Stimulated activated CD8-positive, alpha-beta memory T cell treated with anti-CD3 and anti-CD28 coated beads, Interleukin-15, amount 100 ng/mL, for 48 hours (primary cell): Measurements from ENCODE around the gene MPZL2.

Experiments
- DNase-seq, 2 donors: peaks; one replicate each; pipeline ENCODE4 v3.0.0-alpha.2; 2020; ENCODE audit warnings: low read depth in 2 of 2

Gene MPZL2

GRCh38 chr11:118219244-118219643 lies 44.9 kb downstream of the MPZL2 start:
- DNase-seq = no peak

DNA sequence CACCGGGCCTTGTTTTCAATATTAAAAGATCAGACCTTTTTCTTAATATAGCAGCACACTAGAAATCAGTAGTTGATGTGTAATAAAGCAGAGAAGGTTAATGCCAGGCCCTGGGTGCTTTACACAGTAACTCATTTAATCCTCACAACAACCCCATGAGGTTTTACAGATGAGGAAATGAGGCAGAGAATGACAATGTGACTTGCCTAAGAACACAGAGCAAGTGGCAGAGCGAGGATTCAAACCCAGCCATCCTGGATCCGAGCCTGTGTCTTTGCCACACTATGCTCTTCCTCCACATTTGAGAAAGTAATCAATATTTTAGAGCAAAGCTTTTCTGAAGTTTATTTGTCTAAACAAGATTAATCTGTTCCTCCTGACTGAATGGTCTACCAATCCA lies 46.5 kb downstream of the MPZL2 start:
- no peak for DNase-seq

DNA sequence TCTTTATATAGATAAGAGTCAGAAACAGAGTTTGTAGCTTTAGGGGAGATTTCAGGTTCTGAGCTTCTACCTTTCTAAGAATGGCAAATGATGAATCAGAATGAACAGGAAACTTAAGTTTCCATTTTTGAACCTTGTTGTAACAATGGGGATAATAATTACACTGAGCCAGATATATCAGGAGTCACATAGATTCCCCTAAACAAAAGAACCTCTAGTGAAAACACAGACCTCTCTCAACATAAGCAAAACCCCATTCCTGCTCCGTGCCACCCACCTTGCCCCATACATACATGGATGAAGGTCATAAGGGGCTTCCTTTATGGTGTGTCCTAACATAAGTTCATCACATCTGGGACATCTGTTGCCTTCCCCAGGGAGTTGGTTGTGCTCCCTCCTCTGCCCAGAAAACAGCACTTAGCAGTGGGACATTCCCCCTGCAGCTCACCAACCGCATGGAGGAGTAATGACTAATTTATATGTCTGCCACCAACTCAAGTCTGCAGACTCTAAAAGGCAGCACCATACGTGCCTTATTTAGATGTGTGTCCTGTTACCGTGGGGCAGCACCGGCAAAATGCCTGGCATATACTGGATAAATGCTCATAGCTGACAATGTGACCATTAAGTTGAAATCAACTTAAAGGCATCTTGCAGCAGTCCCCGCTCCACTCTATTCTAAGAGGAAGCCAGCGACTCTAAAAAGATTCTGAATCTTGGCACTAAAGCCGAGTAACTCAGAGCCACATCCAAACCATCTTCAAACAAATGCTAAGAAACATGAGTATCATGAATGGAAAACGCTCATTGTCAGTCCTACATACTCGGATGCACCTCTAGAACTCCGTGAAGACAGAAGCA lies 47.2 kb downstream of the MPZL2 start:
- no peak for DNase-seq

DNA sequence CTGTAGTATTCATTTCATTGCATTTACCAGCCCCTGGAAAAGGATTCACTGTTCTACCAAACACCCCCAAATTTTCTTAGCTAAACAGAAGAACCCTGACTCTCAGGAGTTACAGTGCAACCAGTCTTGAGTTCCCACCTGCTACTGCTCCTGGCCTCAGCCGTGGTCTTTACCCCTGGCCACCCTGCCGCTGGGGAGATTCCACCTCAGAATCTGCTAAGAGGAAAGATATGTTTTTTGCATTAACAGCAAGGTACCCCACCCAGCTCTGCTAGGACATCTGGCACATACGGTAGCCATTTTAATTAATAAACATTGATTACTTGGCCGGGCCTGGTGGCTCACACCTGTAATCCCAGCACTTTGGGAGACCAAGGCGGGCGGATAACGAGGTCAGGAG lies 48.3 kb downstream of the MPZL2 start:
- no peak for DNase-seq

GRCh38 chr11:118215262-118215661 lies 48.8 kb downstream of the MPZL2 start:
- DNase-seq = no peak

GRCh38 chr11:118214210-118214914 lies 49.7 kb downstream of the MPZL2 start:
- no peak for DNase-seq

- DNase-seq = no peak
Measured at GRCh38 chr11:118213781-118214180, 50.3 kb downstream of the MPZL2 start.

- DNase-seq = no peak
Measured at GRCh38 chr11:118213201-118213600, 50.9 kb downstream of the MPZL2 start.

- DNase-seq = no peak
Measured at GRCh38 chr11:118212781-118213191, 51.3 kb downstream of the MPZL2 start.

GRCh38 chr11:118212131-118212725 lies 51.9 kb downstream of the MPZL2 start:
- no peak for DNase-seq

DNA sequence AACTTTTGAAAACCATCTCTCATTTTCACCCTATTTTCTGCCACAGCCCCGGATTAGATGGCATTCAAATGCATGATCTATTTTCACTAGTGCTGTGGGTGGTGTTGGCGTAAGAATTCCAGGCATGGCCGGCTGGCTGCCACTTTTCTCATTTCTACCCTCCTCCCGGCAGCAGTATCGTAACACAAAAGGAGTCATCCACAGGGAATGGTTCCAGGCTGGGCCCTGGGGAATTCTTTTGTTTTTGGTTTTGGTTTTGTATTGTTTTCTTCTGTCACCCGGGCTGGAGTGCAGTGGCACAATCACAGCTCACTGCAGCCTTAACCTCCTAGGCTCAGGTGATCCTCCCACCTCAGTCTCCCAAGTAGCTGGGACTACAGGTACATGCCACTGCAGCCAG lies 53.1 kb downstream of the MPZL2 start:
- no peak for DNase-seq

DNA sequence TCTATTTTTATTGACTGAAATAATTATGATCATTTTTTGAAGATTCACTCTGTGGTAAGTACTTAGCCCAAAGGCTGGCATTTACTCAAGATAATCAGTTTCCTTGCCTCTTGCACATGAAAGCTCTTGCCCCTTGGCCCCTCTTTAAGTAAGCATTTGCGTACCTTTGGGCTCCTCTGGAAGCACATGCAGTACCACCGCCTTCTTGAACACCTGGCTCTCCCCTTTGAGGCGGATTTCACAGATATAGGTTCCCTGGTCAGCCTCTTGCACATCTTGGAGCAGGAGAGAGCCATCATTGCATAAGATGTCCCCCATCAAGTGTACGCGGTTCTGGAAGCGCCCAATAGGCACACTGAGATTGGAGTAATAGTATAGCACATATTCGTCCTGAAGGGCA lies 53.8 kb downstream of the MPZL2 start:
- DNase-seq = no peak

- DNase-seq = no peak
Measured at GRCh38 chr11:118209033-118209432, 55.1 kb downstream of the MPZL2 start.

DNA sequence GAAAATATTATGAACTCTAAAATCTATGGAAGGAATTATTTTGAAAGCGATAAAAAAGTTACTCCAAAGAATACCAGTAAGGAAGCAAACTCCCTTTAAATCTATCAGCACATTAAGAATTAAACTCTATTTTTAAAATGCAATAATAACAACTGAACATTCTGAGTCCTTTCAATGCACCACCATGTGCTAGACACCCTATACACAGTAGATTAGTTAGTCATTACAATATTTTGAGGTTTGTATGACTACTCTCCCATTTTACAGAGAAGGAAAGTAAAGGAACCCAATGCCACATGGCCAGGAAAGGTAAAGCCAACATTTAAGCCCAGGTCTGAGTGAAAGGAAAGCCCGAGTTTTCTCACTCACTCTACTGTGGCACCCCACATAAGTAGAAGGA lies 57.0 kb downstream of the MPZL2 start:
- DNase-seq = no peak

DNA sequence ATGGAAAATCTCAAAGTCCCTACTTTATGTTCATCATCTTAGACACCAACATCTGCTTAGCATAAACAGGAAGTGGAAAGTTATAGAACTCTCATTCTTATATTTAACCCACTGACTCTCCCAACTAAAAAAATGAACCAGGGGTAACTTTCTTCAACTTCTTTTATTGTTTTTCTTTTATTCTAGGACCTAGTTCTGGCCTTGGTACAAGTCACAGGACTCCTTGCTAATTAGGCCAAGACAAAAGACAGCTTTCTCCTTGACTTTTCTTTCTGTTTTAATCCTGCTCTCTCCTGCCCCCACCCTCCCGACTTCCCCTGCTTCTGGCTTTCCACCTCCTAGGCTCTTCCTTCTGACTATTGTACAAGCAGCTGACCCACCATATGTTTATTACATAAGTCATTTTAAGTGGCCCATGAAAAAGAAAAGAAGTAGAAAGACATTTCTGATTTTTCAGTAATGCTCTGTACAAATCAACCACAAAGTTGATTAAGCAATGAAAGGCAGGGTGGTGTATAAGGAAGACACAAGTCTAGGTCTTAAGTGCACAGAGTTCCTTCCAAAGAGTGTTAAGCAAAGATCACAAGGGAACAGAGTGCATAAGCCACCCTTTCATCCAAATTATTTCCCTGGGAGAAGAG lies 57.6 kb downstream of the MPZL2 start:
- no peak for DNase-seq

- no peak for DNase-seq
Measured at GRCh38 chr11:118205606-118206378, 58.3 kb downstream of the MPZL2 start.
